K562 (cell line): Measurements from ENCODE around the gene HFE. TPM values are rescaled to one million over a fixed set of nuclear protein-coding genes. Genes with fewer than 3 reads are reported as not detected.

Experiments used
- CHAMP1 ChIP-seq: fragments of 450-650 bp; IDR thresholded peaks from 2 replicates; pipeline ENCODE4 v1.6.1; 2016; ENCODE audit warnings: mild to moderate bottlenecking
- FOXA1 ChIP-seq: fragments of 450-650 bp; IDR thresholded peaks from 2 replicates; pipeline ENCODE4 v1.6.1; 2016; ENCODE audit warnings: mild to moderate bottlenecking, borderline replicate concordance
- HES1 ChIP-seq: fragments of 450-650 bp; IDR thresholded peaks from 2 replicates; pipeline ENCODE4 v1.6.1; 2016; ENCODE audit warnings: low read depth, mild to moderate bottlenecking, moderate library complexity
- KAT8 ChIP-seq: fragments of 450-650 bp; IDR thresholded peaks from 2 replicates; pipeline ENCODE4 v1.6.1; 2016; ENCODE audit warnings: low read depth, mild to moderate bottlenecking
- MLX ChIP-seq, 2 experiments: fragments of 450-650 bp in 1 of 2; sonication (generic) in 1 of 2; formaldehyde crosslinking; conservative IDR thresholded peaks; 2 replicates each; pipeline versions ENCODE4 v1.4.0 to v1.8.1; 2020 to 2022; ENCODE audit warnings: mild to moderate bottlenecking in 1 of 2, missing genetic modification reagents in 1 of 2
- MTA2 ChIP-seq: fragments of 450-650 bp; IDR thresholded peaks from 2 replicates; pipeline ENCODE4 v1.6.1; 2016; ENCODE audit warnings: low read depth
- MXD1 ChIP-seq: fragments of 250-450 bp; sonication (Bioruptor Pico); IDR thresholded peaks from 2 replicates; pipeline ENCODE4 v1.8.0; 2021; ENCODE audit warnings: borderline replicate concordance, mild to moderate bottlenecking, moderate library complexity; ENCODE audit not compliant: poor library complexity, severe bottlenecking
- PHB2 ChIP-seq: fragments of 450-650 bp; IDR thresholded peaks from 2 replicates; pipeline ENCODE4 v1.6.1; 2017; ENCODE audit warnings: low read depth
- RBFOX2 ChIP-seq: fragments of 200-400 bp; formaldehyde crosslinking; IDR thresholded peaks from 2 replicates; pipeline ENCODE4 v1.6.1; 2017; ENCODE audit warnings: low read depth, mild to moderate bottlenecking, low read length, moderate library complexity
- RFX5 ChIP-seq: IDR thresholded peaks from 2 replicates; pipeline ENCODE4 v1.6.1; 2011; ENCODE audit warnings: low read depth, mild to moderate bottlenecking, improper control_type of control experiment, low read length
- SIRT6 ChIP-seq: IDR thresholded peaks from one replicate; pipeline ENCODE4 v1.6.1; 2012; ENCODE audit warnings: low read depth, mild to moderate bottlenecking, control low read depth, inconsistent platforms, low read length, moderate library complexity
- TCF3 ChIP-seq: sonication (generic); formaldehyde crosslinking; IDR thresholded peaks from 2 replicates; pipeline ENCODE4 v1.4.0; 2020; ENCODE audit warnings: mild to moderate bottlenecking, missing genetic modification reagents
- TEAD4 ChIP-seq, 2 experiments: sonication (generic) in 1 of 2; formaldehyde crosslinking in 1 of 2; IDR thresholded peaks; 2 replicates each; pipeline versions ENCODE4 v1.6.1 to v1.8.0; 2012 to 2022; ENCODE audit warnings: borderline replicate concordance in 1 of 2, inconsistent platforms in 1 of 2, low read length in 1 of 2, mild to moderate bottlenecking in 1 of 2, missing genetic modification reagents in 1 of 2
- UBTF ChIP-seq, 2 experiments: IDR thresholded peaks; 2 replicates each; pipeline ENCODE4 v1.6.1; 2012; ENCODE audit warnings: improper control_type of control experiment in 2 of 2, low read depth in 2 of 2, low read length in 2 of 2, borderline replicate concordance in 1 of 2
- ZNF41 ChIP-seq: fragments of 250-450 bp; sonication (Bioruptor Pico); conservative IDR thresholded peaks from 2 replicates; pipeline ENCODE4 v1.4.0; 2020; ENCODE audit warnings: mild to moderate bottlenecking
- ZNF518B ChIP-seq: fragments of 250-450 bp; sonication (Bioruptor Pico); IDR thresholded peaks from 2 replicates; pipeline ENCODE4 v1.5.0; 2021; ENCODE audit warnings: mild to moderate bottlenecking, moderate library complexity
- ZNF668 ChIP-seq: fragments of 250-450 bp; sonication (Bioruptor Pico); IDR thresholded peaks from 2 replicates; pipeline ENCODE4 v1.8.0; 2022; ENCODE audit warnings: mild to moderate bottlenecking, inconsistent platforms
- polyA plus RNA-seq, 8 experiments: library from polyadenylated mRNA; depleted of rRNA in 4 of 8; stranded (reverse) in 5 of 8; unstranded in 3 of 8; fragments of >200 nt; fragmentation: Nextera tagmentation in 2 of 8; fragmentation: Illumina TruSeq in 1 of 8; extraction: Ambion mirVana in 2 of 8; extraction: Trizol in 1 of 8; gene quantifications; 2 replicates each; pipeline versions ENCODE4 v1.2.1 to v1.2.3, GENCODE V29; 2011 to 2014; ENCODE audit warnings: inconsistent platforms in 1 of 8, missing spikeins in 1 of 8
- total RNA-seq, 7 experiments: library from RNA; depleted of rRNA in 6 of 7; stranded (reverse); fragments of >200 nt in 6 of 7; fragmentation: Illumina TruSeq in 2 of 7; extraction: Trizol in 2 of 7; gene quantifications; 2 replicates each; pipeline versions ENCODE4 v1.2.1 to v1.2.3, GENCODE V29; 2011 to 2021; ENCODE audit warnings: low replicate concordance in 1 of 7

Gene HFE
- total and polyA plus RNA-seq, 9 of the 15 experiments (the other 6 are each of a cell fraction or from before 2014, with no cell fraction given), result 0.14 to 1.2 (median 0.76) TPM

- no peak for TF ChIP-seq UBTF (IDR thresholded peaks at IDR 0.05; ENCODE audit: borderline replicate concordance in 1 of 2, low read depth in 2 of 2, low read length in 2 of 2)
- TF ChIP-seq HES1, result no peak
- no peak for TF ChIP-seq ZNF518B (CRISPR knock-in tag)
- no peak for TF ChIP-seq MXD1 (CRISPR knock-in tag)
- no peak for TF ChIP-seq SIRT6
- TF ChIP-seq KAT8, result no peak
- no peak for TF ChIP-seq FOXA1
- no peak for TF ChIP-seq ZNF668
- TF ChIP-seq RBFOX2, result peak; percentile 60; the same call in 1 of the 2 replicates
- no peak for TF ChIP-seq CHAMP1
- 0 out of 2 replicates have a peak, but pooled peaks have one; percentile 14 for TF ChIP-seq TCF3 (CRISPR knock-in tag)
- TF ChIP-seq RFX5, result no peak
- 0 out of 2 replicates have a peak, but pooled peaks have one; percentile 25 for TF ChIP-seq ZNF41 (CRISPR knock-in tag)
- TF ChIP-seq MLX (CRISPR knock-in tag; conservative IDR thresholded peaks at IDR 0.05), result peak in 1 of 2 experiments; percentile 32; a peak in 1 of 4 replicates
- 0 out of 2 replicates have a peak, but pooled peaks have one; percentile 14 for TF ChIP-seq MTA2
- TF ChIP-seq TEAD4 (IDR thresholded peaks at IDR 0.05; ENCODE audit: low read length), result peak; percentile 50; the same call in 1 of the 2 replicates
- no peak for TF ChIP-seq TEAD4 (CRISPR knock-in tag; IDR thresholded peaks at IDR 0.05; ENCODE audit: borderline replicate concordance)
- peak; percentile 3; the same call in 1 of the 2 replicates for TF ChIP-seq PHB2
Measured at GRCh38 chr6:26122005-26122388, 34.8 kb downstream of the HFE start (continued).
